ENCODE results near the gene POU2AF1. TPM values are rescaled to one million over a fixed set of nuclear protein-coding genes. Genes with fewer than 3 reads are reported as not detected.

POU2AF1 gene
- total RNA-seq, 1 experiment from 2014 or later: 0.22 TPM

DNA sequence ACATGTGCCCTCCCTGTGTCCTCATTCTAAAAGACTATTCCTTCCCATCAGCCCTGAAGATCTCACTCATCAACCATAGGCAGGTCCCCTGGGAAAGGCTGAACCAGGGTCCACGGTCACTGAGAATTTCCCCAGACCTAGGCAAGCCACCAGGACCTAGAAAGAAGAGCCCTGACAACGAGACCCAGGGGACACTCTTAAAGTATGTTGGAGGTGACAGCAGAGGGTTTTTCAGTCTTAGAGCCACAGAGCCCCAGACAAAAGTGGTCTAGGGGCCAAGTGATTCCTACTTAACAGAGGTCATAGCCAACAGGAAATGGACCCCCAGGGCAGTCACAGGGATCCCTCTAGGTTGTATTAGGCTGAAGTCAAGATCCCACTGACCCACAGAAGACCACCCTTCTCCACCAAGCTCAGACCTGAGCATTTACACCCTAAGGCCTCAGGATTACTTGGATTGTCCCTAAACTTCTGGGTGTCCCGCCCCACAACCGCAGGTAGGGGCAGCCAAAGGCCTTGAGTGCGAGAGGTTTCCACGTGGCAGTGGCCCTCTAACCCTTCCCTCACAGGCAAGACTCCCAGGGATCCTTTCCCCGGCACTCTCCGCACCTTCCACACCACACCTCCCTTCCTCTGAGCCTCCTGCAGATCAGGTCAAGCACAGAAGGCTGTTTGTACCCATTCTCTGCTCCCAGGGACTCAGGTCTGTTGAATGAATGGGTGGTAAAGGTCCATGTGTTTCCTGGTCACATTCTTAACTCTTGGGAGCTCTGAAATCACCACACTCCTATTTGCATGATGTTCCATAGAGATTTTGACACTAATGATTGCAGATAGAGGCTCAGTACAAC is 12.3 kb downstream of the POU2AF1 start (continued):
- TF ChIP-seq, protein P1, sequence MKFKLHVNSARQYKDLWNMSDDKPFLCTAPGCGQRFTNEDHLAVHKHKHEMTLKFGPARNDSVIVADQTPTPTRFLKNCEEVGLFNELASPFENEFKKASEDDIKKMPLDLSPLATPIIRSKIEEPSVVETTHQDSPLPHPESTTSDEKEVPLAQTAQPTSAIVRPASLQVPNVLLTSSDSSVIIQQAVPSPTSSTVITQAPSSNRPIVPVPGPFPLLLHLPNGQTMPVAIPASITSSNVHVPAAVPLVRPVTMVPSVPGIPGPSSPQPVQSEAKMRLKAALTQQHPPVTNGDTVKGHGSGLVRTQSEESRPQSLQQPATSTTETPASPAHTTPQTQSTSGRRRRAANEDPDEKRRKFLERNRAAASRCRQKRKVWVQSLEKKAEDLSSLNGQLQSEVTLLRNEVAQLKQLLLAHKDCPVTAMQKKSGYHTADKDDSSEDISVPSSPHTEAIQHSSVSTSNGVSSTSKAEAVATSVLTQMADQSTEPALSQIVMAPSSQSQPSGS (CRISPR knock-in tag; IDR thresholded peaks at IDR 0.05; ENCODE audit: borderline replicate concordance, low read depth): no peak
- TF ChIP-seq CBFB (CRISPR knock-in tag; IDR thresholded peaks at IDR 0.05; ENCODE audit: low read depth) (no peak), GRHL2 (CRISPR knock-in tag; IDR thresholded peaks at IDR 0.05; ENCODE audit: insufficient replicate concordance, severe bottlenecking) (no peak), SOX15 (CRISPR knock-in tag; IDR thresholded peaks at IDR 0.05) (no peak), SMAD4 (CRISPR knock-in tag; IDR thresholded peaks at IDR 0.05) (no peak)
- TF ChIP-seq, protein P2, sequence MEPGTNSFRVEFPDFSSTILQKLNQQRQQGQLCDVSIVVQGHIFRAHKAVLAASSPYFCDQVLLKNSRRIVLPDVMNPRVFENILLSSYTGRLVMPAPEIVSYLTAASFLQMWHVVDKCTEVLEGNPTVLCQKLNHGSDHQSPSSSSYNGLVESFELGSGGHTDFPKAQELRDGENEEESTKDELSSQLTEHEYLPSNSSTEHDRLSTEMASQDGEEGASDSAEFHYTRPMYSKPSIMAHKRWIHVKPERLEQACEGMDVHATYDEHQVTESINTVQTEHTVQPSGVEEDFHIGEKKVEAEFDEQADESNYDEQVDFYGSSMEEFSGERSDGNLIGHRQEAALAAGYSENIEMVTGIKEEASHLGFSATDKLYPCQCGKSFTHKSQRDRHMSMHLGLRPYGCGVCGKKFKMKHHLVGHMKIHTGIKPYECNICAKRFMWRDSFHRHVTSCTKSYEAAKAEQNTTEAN (CRISPR knock-in tag; IDR thresholded peaks at IDR 0.05): no peak

DNA sequence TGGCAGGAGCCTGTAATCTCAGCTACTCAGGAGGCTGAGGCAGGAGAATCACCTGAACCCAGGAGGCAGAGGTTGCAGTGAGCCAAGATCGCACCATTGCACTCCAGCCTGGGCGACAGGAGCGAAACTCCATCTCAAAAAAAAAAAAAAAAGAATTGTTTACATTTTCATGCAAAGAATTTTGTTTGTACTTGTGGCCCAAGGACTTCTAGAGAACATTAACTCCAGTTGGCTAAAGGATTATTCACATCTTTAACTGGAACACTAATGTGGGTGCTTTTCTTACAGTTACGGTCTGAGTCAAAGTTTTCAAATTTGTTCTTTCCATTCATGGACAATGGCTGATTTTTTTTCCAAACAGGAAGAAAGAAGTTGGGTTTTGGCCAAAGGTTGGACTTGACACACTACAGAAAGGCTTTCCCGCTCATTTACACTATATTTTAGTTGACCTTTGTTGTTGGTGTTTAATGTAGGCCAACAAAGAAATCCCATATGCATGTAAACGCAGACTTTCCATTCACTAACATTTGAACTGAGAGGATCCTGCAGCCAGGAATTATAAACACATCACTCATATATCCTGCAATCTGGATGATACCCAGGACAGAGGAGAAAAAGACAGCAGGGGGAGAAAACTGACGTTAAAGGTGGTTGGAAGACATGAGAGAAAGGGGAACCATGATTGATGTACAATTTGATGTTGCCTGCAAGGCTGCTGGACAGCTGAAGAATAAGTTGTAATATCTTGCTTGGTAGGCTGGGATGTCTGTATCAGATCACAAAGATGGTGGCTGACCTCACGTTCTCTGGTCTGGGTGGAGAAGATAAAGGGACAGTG is 13.1 kb downstream of the POU2AF1 start:
- peaks cover 6% of the 10 kb centered on the region; the same call in 1 of the 2 replicates for H3K9me3 Mint-ChIP-seq
- no peaks in the 10 kb centered on the region for H3K36me3 Mint-ChIP-seq
- TF ChIP-seq CBFB (CRISPR knock-in tag; IDR thresholded peaks at IDR 0.05; ENCODE audit: low read depth) (no peak), GABPB1 (CRISPR knock-in tag; IDR thresholded peaks at IDR 0.05) (peak; percentile 74; the same call in 1 of the 2 replicates)
- H3K27ac Mint-ChIP-seq: no peak overlapping the region
- POLR2A ChIA-PET: no interaction called here
- H3K4me3 Mint-ChIP-seq: no peak overlapping the region
- no peaks in the 10 kb centered on the region for H3K4me1 Mint-ChIP-seq
- CTCF ChIA-PET: no interaction called here
- ATAC-seq (no peak), DNase-seq (ENCODE audit: low spot score) (no peak)
- H3K27me3 Mint-ChIP-seq (ENCODE audit: low read depth): no peaks in the 10 kb centered on the region

DNA sequence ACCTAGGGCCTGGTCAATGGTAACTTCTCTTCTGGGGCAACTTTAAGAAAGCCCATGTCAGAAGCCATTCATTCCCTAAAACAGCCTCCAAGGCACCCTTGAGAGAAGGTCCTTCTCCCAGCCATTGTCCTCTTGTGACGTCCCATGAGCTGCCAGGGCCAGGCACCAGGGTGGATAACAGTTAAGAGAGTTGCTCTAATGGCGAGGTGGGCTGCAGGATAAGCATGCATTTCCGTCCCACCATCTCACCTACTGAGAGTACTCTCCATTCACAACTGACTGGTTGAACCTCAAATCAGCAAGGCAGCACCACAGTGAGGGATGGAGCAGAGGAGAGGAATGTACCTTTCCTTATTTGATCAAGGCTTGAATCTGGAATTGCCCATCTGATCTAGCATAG is 14.6 kb downstream of the POU2AF1 start:
- Mint-ChIP-seq H3K36me3 (no peaks in the 10 kb centered on the region), H3K4me3 (no peak overlapping the region), H3K27ac (no peak overlapping the region), H3K4me1 (no peaks in the 10 kb centered on the region), H3K27me3 (ENCODE audit: low read depth) (no peaks in the 10 kb centered on the region), H3K9me3 (peaks cover 6% of the 10 kb centered on the region; the same call in 1 of the 2 replicates)
- CTCF ChIA-PET: no interaction called here
- ATAC-seq (no peak), DNase-seq (ENCODE audit: low spot score) (no peak)
- no peak for TF ChIP-seq ZNF232 (CRISPR knock-in tag; IDR thresholded peaks at IDR 0.05)
- TF ChIP-seq SOX15 (CRISPR knock-in tag; IDR thresholded peaks at IDR 0.05): no peak
- TF ChIP-seq ZNF532 (CRISPR knock-in tag; IDR thresholded peaks at IDR 0.05; ENCODE audit: borderline replicate concordance): no peak
- no peak for TF ChIP-seq TEAD4 (CRISPR knock-in tag; IDR thresholded peaks at IDR 0.05)
- POLR2A ChIA-PET: no interaction called here

GRCh38 chr11:111363985-111364384 is 15.1 kb downstream of the POU2AF1 start:
- DNase-seq (ENCODE audit: low spot score) (no peak), ATAC-seq (no peak)
- no peak overlapping the region for H3K27ac Mint-ChIP-seq
- no peak overlapping the region for H3K4me3 Mint-ChIP-seq
- H3K27me3 Mint-ChIP-seq (ENCODE audit: low read depth): no peaks in the 10 kb centered on the region
- ChIA-PET CTCF (no interaction called here), POLR2A (no interaction called here)
- H3K36me3 Mint-ChIP-seq: no peaks in the 10 kb centered on the region
- H3K9me3 Mint-ChIP-seq: peaks cover 6% of the 10 kb centered on the region; the same call in 1 of the 2 replicates
- no peaks in the 10 kb centered on the region for H3K4me1 Mint-ChIP-seq
- TF ChIP-seq, protein P1 (CRISPR knock-in tag; IDR thresholded peaks at IDR 0.05; ENCODE audit: borderline replicate concordance, low read depth): no peak
- TF ChIP-seq, protein P3, sequence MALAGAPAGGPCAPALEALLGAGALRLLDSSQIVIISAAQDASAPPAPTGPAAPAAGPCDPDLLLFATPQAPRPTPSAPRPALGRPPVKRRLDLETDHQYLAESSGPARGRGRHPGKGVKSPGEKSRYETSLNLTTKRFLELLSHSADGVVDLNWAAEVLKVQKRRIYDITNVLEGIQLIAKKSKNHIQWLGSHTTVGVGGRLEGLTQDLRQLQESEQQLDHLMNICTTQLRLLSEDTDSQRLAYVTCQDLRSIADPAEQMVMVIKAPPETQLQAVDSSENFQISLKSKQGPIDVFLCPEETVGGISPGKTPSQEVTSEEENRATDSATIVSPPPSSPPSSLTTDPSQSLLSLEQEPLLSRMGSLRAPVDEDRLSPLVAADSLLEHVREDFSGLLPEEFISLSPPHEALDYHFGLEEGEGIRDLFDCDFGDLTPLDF (CRISPR knock-in tag; IDR thresholded peaks at IDR 0.05): no peak
- TF ChIP-seq SMAD3 (CRISPR knock-in tag; IDR thresholded peaks at IDR 0.05; ENCODE audit: borderline replicate concordance): no peak
- TF ChIP-seq NR1H2 (CRISPR knock-in tag; IDR thresholded peaks at IDR 0.05): no peak
- TF ChIP-seq IRF1 (CRISPR knock-in tag; IDR thresholded peaks at IDR 0.05): no peak
- TF ChIP-seq, protein P4, sequence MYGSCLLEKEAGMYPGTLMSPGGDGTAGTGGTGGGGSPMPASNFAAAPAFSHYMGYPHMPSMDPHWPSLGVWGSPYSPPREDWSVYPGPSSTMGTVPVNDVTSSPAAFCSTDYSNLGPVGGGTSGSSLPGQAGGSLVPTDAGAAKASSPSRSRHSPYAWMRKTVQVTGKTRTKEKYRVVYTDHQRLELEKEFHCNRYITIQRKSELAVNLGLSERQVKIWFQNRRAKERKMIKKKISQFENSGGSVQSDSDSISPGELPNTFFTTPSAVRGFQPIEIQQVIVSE (CRISPR knock-in tag; IDR thresholded peaks at IDR 0.05; ENCODE audit: borderline replicate concordance): no peak
